ENCODE results near the gene GRIK4. TPM values are rescaled to one million over a fixed set of nuclear protein-coding genes. Genes with fewer than 3 reads are reported as not detected.

Gene GRIK4
- total RNA-seq, 6 experiments from 2014 or later = 0.07 to 0.11 TPM; not detected in 4

GRCh38 chr11:120601536-120601935 is 90.0 kb downstream of the GRIK4 start:
- no peaks in the 10 kb centered on the region for H3K9me3 ChIP-seq
- intact Hi-C loops (cut with DNase I) = loop anchor here in 1 of 2 donors (10.0 kb wide), 1 partner anchor 47 kb away; no protein-coding TSS in a partner anchor
- ATAC-seq = peak in 1 of 4 donors; percentile 36
- no peak for TF ChIP-seq POLR2A (IDR thresholded peaks at IDR 0.05)
- no peaks in the 10 kb centered on the region for H3K4me1 ChIP-seq
- no peak for DNase-seq
- no peaks in the 10 kb centered on the region for H3K36me3 ChIP-seq
- no peak overlapping the region for H3K27ac ChIP-seq
- WGBS (ENCODE audit: insufficient coverage, low coverage, low lambda C conversion rate, missing lambda C conversion rate) = 23% methylated on average over 3 of the region's 4 CpGs
- H3K27me3 ChIP-seq = no peaks in the 10 kb centered on the region
- H3K4me3 ChIP-seq = no peak overlapping the region

GRCh38 chr11:120603071-120603470 is 91.5 kb downstream of the GRIK4 start:
- no peak overlapping the region for H3K4me3 ChIP-seq
- DNase-seq = no peak
- no peak for ATAC-seq
- H3K9me3 ChIP-seq = no peaks in the 10 kb centered on the region
- H3K4me1 ChIP-seq = no peaks in the 10 kb centered on the region
- intact Hi-C loops (cut with DNase I) = loop anchor here in 1 of 2 donors (10.0 kb wide), 1 partner anchor 48 kb away; no protein-coding TSS in a partner anchor
- H3K27ac ChIP-seq = no peak overlapping the region
- H3K36me3 ChIP-seq = no peaks in the 10 kb centered on the region
- WGBS (ENCODE audit: insufficient coverage, low coverage, low lambda C conversion rate, missing lambda C conversion rate) = 80% methylated on average over 1 of the region's 3 CpGs
- no peaks in the 10 kb centered on the region for H3K27me3 ChIP-seq
- TF ChIP-seq POLR2A (IDR thresholded peaks at IDR 0.05) (no peak), CTCF (IDR thresholded peaks at IDR 0.05) (no peak)

- intact Hi-C loops (cut with DNase I) = loop anchor here in 1 of 2 donors (10.0 kb wide), 1 partner anchor 51 kb away; no protein-coding TSS in a partner anchor
- ATAC-seq = no peak
- TF ChIP-seq CTCF (IDR thresholded peaks at IDR 0.05) = no peak
- no peak for TF ChIP-seq POLR2A (IDR thresholded peaks at IDR 0.05)
Measured at GRCh38 chr11:120605469-120605868, 93.9 kb downstream of the GRIK4 start.

GRCh38 chr11:120606211-120607010 is 94.9 kb downstream of the GRIK4 start:
- H3K27me3 ChIP-seq = no peaks in the 10 kb centered on the region
- TF ChIP-seq CTCF (IDR thresholded peaks at IDR 0.05) (no peak), POLR2A (IDR thresholded peaks at IDR 0.05) (no peak)
- WGBS (ENCODE audit: insufficient coverage, low coverage, low lambda C conversion rate, missing lambda C conversion rate) = 89% methylated on average over 8 of the region's 18 CpGs

More at GRCh38 chr11:120605469-120605868, 93.9 kb downstream of the GRIK4 start:
- DNase-seq = no peak
- no peak overlapping the region for H3K27ac ChIP-seq
- WGBS (ENCODE audit: insufficient coverage, low coverage, low lambda C conversion rate, missing lambda C conversion rate) = 67% methylated on average over 1 of the region's 4 CpGs
- H3K27me3 ChIP-seq = no peaks in the 10 kb centered on the region
- no peak overlapping the region for H3K4me3 ChIP-seq
- H3K9me3 ChIP-seq = no peaks in the 10 kb centered on the region
- peaks cover 0 to 9% (median 0%) of the 10 kb centered on the region in 4 donors for H3K4me1 ChIP-seq
- H3K36me3 ChIP-seq = no peaks in the 10 kb centered on the region

GRCh38 chr11:120608061-120608460 is 96.5 kb downstream of the GRIK4 start:
- peaks cover 0 to 9% (median 0%) of the 10 kb centered on the region in 4 donors for H3K4me1 ChIP-seq
- WGBS (ENCODE audit: insufficient coverage, low coverage, low lambda C conversion rate, missing lambda C conversion rate) = 47% methylated on average over 1 of the region's 2 CpGs
- no peak overlapping the region for H3K4me3 ChIP-seq
- no peak overlapping the region for H3K27ac ChIP-seq
- DNase-seq (no peak), ATAC-seq (no peak)
- no peaks in the 10 kb centered on the region for H3K27me3 ChIP-seq
- intact Hi-C loops (cut with DNase I) = loop anchor here in 1 of 2 donors (10.0 kb wide), 1 partner anchor 53 kb away; no protein-coding TSS in a partner anchor
- TF ChIP-seq POLR2A (IDR thresholded peaks at IDR 0.05) = no peak
- TF ChIP-seq CTCF (IDR thresholded peaks at IDR 0.05) = no peak
- H3K9me3 ChIP-seq = no peaks in the 10 kb centered on the region
- H3K36me3 ChIP-seq = no peaks in the 10 kb centered on the region

More at GRCh38 chr11:120606211-120607010, 94.9 kb downstream of the GRIK4 start:
- DNase-seq = no peak
- Histone ChIP-seq H3K9me3 (no peaks in the 10 kb centered on the region), H3K4me3 (no peak overlapping the region), H3K4me1 (peaks cover 0 to 9% (median 0%) of the 10 kb centered on the region in 4 donors), H3K27ac (no peak overlapping the region), H3K36me3 (no peaks in the 10 kb centered on the region)
- ATAC-seq = no peak
- intact Hi-C loops (cut with DNase I) = loop anchor here in 1 of 2 donors (10.0 kb wide), 1 partner anchor 52 kb away; no protein-coding TSS in a partner anchor
